Measurements from ENCODE around the gene LRRN2.

GRCh38 chr1:204703268-204703664, 17.7 kb upstream of the LRRN2 start:
- TF ChIP-seq POLR2A (IDR thresholded peaks at IDR 0.05) (no peak), CTCF (IDR thresholded peaks at IDR 0.05) (no peak)
